ENCODE results near the gene VAV1. TPM values are rescaled to one million over a fixed set of nuclear protein-coding genes. Genes with fewer than 3 reads are reported as not detected.

VAV1 gene
- total and polyA plus RNA-seq, 2 of the 8 experiments (the other 6 are each of a cell fraction or from before 2014, with no cell fraction given) = 0.21 to 0.22 TPM

GRCh38 chr19:6851359-6851758 lies 78.9 kb downstream of the VAV1 start:
- H3K9ac ChIP-seq (replicated peaks in 1 of 4; ENCODE audit: extremely low read depth in 1 of 4, low read depth in 3 of 4, low read length in 3 of 4) = no peak overlapping the region
- H3K4me2 ChIP-seq (ENCODE audit: insufficient read depth in 1 of 2, low read depth in 2 of 2, low read length in 2 of 2) = no peak overlapping the region
- POLR2A ChIA-PET (ENCODE audit: partially characterized antibody) = no interaction called here
- no peak overlapping the region for H3K14ac ChIP-seq (ENCODE audit: insufficient read length)
- 75% methylated on average over 1 of the region's 1 CpG; no CpG with 5 or more reads in 1 of the 2 experiments for WGBS, 2 experiments (ENCODE audit: extremely low coverage in 1 of 2, insufficient coverage in 1 of 2, insufficient read length in 1 of 2, insufficient replicate concordance in 2 of 2, low coverage in 1 of 2, low lambda C conversion rate in 2 of 2, missing lambda C conversion rate in 1 of 2)
- H3K23me2 ChIP-seq (ENCODE audit: low read depth, low read length) = peaks cover 3% of the 10 kb centered on the region; the same call in 1 of the 2 replicates
- no peak overlapping the region for H2BK12ac ChIP-seq (ENCODE audit: low read depth, low read length)
- H3K4me3 ChIP-seq (ENCODE audit: extremely low read depth in 1 of 4, insufficient read depth in 2 of 4, low read depth in 3 of 4, low read length in 4 of 4) = no peak overlapping the region
- no peak overlapping the region for H3K56ac ChIP-seq (replicated peaks; ENCODE audit: insufficient read length, low read depth, low read length)
- peaks cover 22 to 56% of the 10 kb centered on the region in 2 experiments for H3K9me3 ChIP-seq (ENCODE audit: insufficient read depth in 2 of 2, low read depth in 1 of 2, low read length in 1 of 2)
- no peak for DNase-seq (ENCODE audit: low read depth in 1 of 2, low spot score in 2 of 2)
- CTCF ChIA-PET (ENCODE audit: partially characterized antibody) = interaction anchor here (1.2 to 1.6 kb wide), 2 partner anchors 11 to 12 kb away, joined by 3 to 4 read pairs; no protein-coding TSS in a partner anchor
- no peak for FAIRE-seq
- H3K4me1 ChIP-seq (replicated peaks in 1 of 4; ENCODE audit: control insufficient read depth in 3 of 4, insufficient read depth in 4 of 4, low read length in 3 of 4) = peaks cover 0 to 4% (median 0%) of the 10 kb centered on the region in 4 experiments; a peak in 1 of 7 replicates
- no peak overlapping the region for H2BK15ac ChIP-seq (ENCODE audit: low read length)
- no peaks in the 10 kb centered on the region for H3K27me3 ChIP-seq (replicated peaks in 1 of 4; ENCODE audit: control insufficient read depth in 3 of 4, extremely low read depth in 1 of 4, insufficient read depth in 3 of 4, low read length in 3 of 4)
- H2AK5ac ChIP-seq (ENCODE audit: low read depth, low read length) = no peak overlapping the region
- H3K4ac ChIP-seq (replicated peaks; ENCODE audit: insufficient read length, low read depth, low read length) = no peak overlapping the region
- no peak overlapping the region for H4K8ac ChIP-seq (ENCODE audit: extremely low read depth, insufficient read depth, low read length)
- no peak overlapping the region for H2AFZ ChIP-seq (ENCODE audit: low read length)
- no peak overlapping the region for H3K27ac ChIP-seq (ENCODE audit: low read depth, low read length)
- no peak overlapping the region for H2BK120ac ChIP-seq (replicated peaks; ENCODE audit: low read depth, low read length)
- no peak overlapping the region for H4K5ac ChIP-seq (ENCODE audit: insufficient read length, low read depth, low read length)
- no peaks in the 10 kb centered on the region for H4K20me1 ChIP-seq (replicated peaks in 1 of 2; ENCODE audit: control insufficient read depth in 1 of 2, insufficient read depth in 2 of 2, low read length in 2 of 2)
- no peak for TF ChIP-seq KDM1A (IDR thresholded peaks at IDR 0.05; ENCODE audit: borderline replicate concordance, low read length)
- TF ChIP-seq E2F6 (IDR thresholded peaks at IDR 0.05) = no peak
- no peak for TF ChIP-seq CTBP2 (IDR thresholded peaks at IDR 0.05; ENCODE audit: borderline replicate concordance, insufficient read depth, insufficient read length, low read length)
- TF ChIP-seq POU5F1 (IDR thresholded peaks at IDR 0.05; ENCODE audit: low read depth, low read length) = no peak
- TF ChIP-seq CBX8 (IDR thresholded peaks at IDR 0.05; ENCODE audit: borderline replicate concordance, low read depth, low read length) = no peak
- no peak for TF ChIP-seq EGR1 (IDR thresholded peaks at IDR 0.05; ENCODE audit: borderline replicate concordance, low read depth, low read length)
- TF ChIP-seq SRF (IDR thresholded peaks at IDR 0.05; ENCODE audit: low read depth, low read length) = no peak
- TF ChIP-seq POLR2AphosphoS5 (IDR thresholded peaks at IDR 0.05; ENCODE audit: low read depth, low read length) = no peak
- TF ChIP-seq MAX (IDR thresholded peaks at IDR 0.05) = no peak
- TF ChIP-seq RAD21 (IDR thresholded peaks at IDR 0.05 in 1 of 2, conservative IDR thresholded peaks at IDR 0.05 in 1 of 2; ENCODE audit: low read depth in 2 of 2, low read length in 2 of 2) = no peak
- no peak for TF ChIP-seq ASH2L (IDR thresholded peaks at IDR 0.05; ENCODE audit: low read length)
- no peak for TF ChIP-seq CEBPB (IDR thresholded peaks at IDR 0.05; ENCODE audit: low read depth, low read length)
- no peak overlapping the region for H3K23ac ChIP-seq (ENCODE audit: insufficient read length)
- H4K91ac ChIP-seq (replicated peaks; ENCODE audit: insufficient read length, low read length) = no peak overlapping the region
- no peak overlapping the region for H3K18ac ChIP-seq (ENCODE audit: extremely low read depth, low read length)
- H2BK20ac ChIP-seq (ENCODE audit: low read length) = no peak overlapping the region
- H3K36me3 ChIP-seq (ENCODE audit: control insufficient read depth in 2 of 4, insufficient read depth in 4 of 4, low read length in 3 of 4) = no peaks in the 10 kb centered on the region
- H3K79me2 ChIP-seq (ENCODE audit: control insufficient read depth in 1 of 2, insufficient read depth in 2 of 2, low read length in 2 of 2) = no peaks in the 10 kb centered on the region
- H2BK5ac ChIP-seq (ENCODE audit: low read depth, low read length) = no peak overlapping the region
- H3K79me1 ChIP-seq (ENCODE audit: low read depth, low read length) = no peaks in the 10 kb centered on the region

Measured in H1 (cell line).